ENCODE data around the gene GAPVD1.
"Not testable (repeated sequence)": the region's sequence is repeated elsewhere in the genome, so short reads cannot be mapped to it uniquely, and the experiment has no call there.

Gene GAPVD1

GRCh38 chr9:125271081-125271480 lies 9.5 kb downstream of the GAPVD1 start:
- H3K4me3 ChIP-seq (ENCODE audit: low read length): no peak overlapping the region
- DNase-seq (ENCODE audit: low read depth): no peak
- no peak for TF ChIP-seq CTCF (conservative IDR thresholded peaks at IDR 0.05; ENCODE audit: low read depth, low read length)

- TF ChIP-seq CTCF (conservative IDR thresholded peaks at IDR 0.05; ENCODE audit: low read depth, low read length): no peak
- no peak for DNase-seq (ENCODE audit: low read depth)
- H3K4me3 ChIP-seq (ENCODE audit: low read length): no peak overlapping the region
These were observed 11.1 kb downstream of the GAPVD1 start for GRCh38 chr9:125272697-125273096.

- H3K4me3 ChIP-seq (ENCODE audit: low read length): no peak overlapping the region
- no peak for TF ChIP-seq CTCF (conservative IDR thresholded peaks at IDR 0.05; ENCODE audit: low read depth, low read length)
- no peak for DNase-seq (ENCODE audit: low read depth)
These were observed 15.1 kb downstream of the GAPVD1 start for GRCh38 chr9:125276771-125277170.

GRCh38 chr9:125277411-125277810 lies 15.8 kb downstream of the GAPVD1 start:
- no peak overlapping the region for H3K4me3 ChIP-seq (ENCODE audit: low read length)
- TF ChIP-seq CTCF (conservative IDR thresholded peaks at IDR 0.05; ENCODE audit: low read depth, low read length): no peak
- DNase-seq (ENCODE audit: low read depth): no peak

- no peak overlapping the region for H3K4me3 ChIP-seq (ENCODE audit: low read length)
- no peak for DNase-seq (ENCODE audit: low read depth)
- no peak for TF ChIP-seq CTCF (conservative IDR thresholded peaks at IDR 0.05; ENCODE audit: low read depth, low read length)
These were observed 19.3 kb downstream of the GAPVD1 start for GRCh38 chr9:125280945-125281344.

GRCh38 chr9:125284855-125285254 lies 23.2 kb downstream of the GAPVD1 start:
- DNase-seq (ENCODE audit: low read depth): no peak
- H3K4me3 ChIP-seq (ENCODE audit: low read length): no peak overlapping the region
- no peak for TF ChIP-seq CTCF (conservative IDR thresholded peaks at IDR 0.05; ENCODE audit: low read depth, low read length)

GRCh38 chr9:125286935-125287433 lies 25.4 kb downstream of the GAPVD1 start:
- not testable (repeated sequence) for DNase-seq (ENCODE audit: low read depth); H3K4me3 ChIP-seq (ENCODE audit: low read length)

GRCh38 chr9:125293134-125293533 lies 31.5 kb downstream of the GAPVD1 start:
- TF ChIP-seq CTCF (conservative IDR thresholded peaks at IDR 0.05; ENCODE audit: low read depth, low read length): no peak
- H3K4me3 ChIP-seq (ENCODE audit: low read length): no peak overlapping the region
- DNase-seq (ENCODE audit: low read depth): no peak
